DOHH2 (cell line): ENCODE measurements around the gene CD93.

Experiments
- H3F3A ChIP-seq: fragments of 200-600 bp; sonication (generic), shearing (Covaris generic); 2 replicates; pipeline ENCODE4 v1.6.0; 2016; ENCODE audit warnings: antibody characterized with exemption, mild to moderate bottlenecking; ENCODE audit not compliant: control insufficient read depth, insufficient read depth
- H3K27ac ChIP-seq: fragments of 200-600 bp; sonication (generic); 2 replicates; pipeline ENCODE4 v1.5.1; 2014; ENCODE audit warnings: low read depth, mild to moderate bottlenecking, low read length, moderate library complexity
- H3K27me3 ChIP-seq: fragments of 200-600 bp; sonication (generic); 2 replicates; pipeline ENCODE4 v1.6.1; 2014; ENCODE audit warnings: mild to moderate bottlenecking, low read length, mixed read lengths; ENCODE audit not compliant: control insufficient read depth
- H3K36me3 ChIP-seq: fragments of 200-600 bp; sonication (generic); 2 replicates; pipeline ENCODE4 v1.6.1; 2014; ENCODE audit warnings: mild to moderate bottlenecking, low read length, moderate library complexity, mixed read lengths; ENCODE audit not compliant: control insufficient read depth
- H3K4me1 ChIP-seq: fragments of 200-600 bp; sonication (generic); 2 replicates; pipeline ENCODE4 v1.6.1; 2014; ENCODE audit warnings: mild to moderate bottlenecking, low read length, mixed read lengths; ENCODE audit not compliant: control insufficient read depth
- H3K4me2 ChIP-seq: fragments of 200-600 bp; sonication (generic); 2 replicates; pipeline ENCODE4 v1.6.0; 2014; ENCODE audit warnings: mild to moderate bottlenecking, low read length, moderate library complexity
- H3K4me3 ChIP-seq: fragments of 200-600 bp; sonication (generic); 2 replicates; pipeline ENCODE4 v1.5.1; 2014; ENCODE audit warnings: mild to moderate bottlenecking, low read length, mixed read lengths
- H3K79me2 ChIP-seq: fragments of 200-600 bp; sonication (generic); 2 replicates; pipeline ENCODE4 v1.6.1; 2014; ENCODE audit warnings: mild to moderate bottlenecking, low read length, mixed read lengths; ENCODE audit not compliant: control insufficient read depth
- H3K9me2 ChIP-seq: fragments of 200-600 bp; sonication (generic); replicated peaks from 2 replicates; pipeline ENCODE4 v1.6.1; 2014; ENCODE audit warnings: mild to moderate bottlenecking, low read length, mixed read lengths; ENCODE audit not compliant: control insufficient read depth
- H3K9me3 ChIP-seq: fragments of 200-600 bp; sonication (generic); 2 replicates; pipeline ENCODE4 v1.6.1; 2014; ENCODE audit warnings: antibody characterized with exemption, low read length, mixed read lengths; ENCODE audit not compliant: control insufficient read depth, insufficient read depth
- H4K20me1 ChIP-seq: fragments of 200-600 bp; sonication (generic); 2 replicates; pipeline ENCODE4 v1.6.0; 2014; ENCODE audit warnings: low read depth, mild to moderate bottlenecking, antibody characterized with exemption, low read length, moderate library complexity; ENCODE audit not compliant: control insufficient read depth, insufficient read depth
- CTCF ChIP-seq: fragments of 200-600 bp; sonication (generic); IDR thresholded peaks from one replicate; pipeline ENCODE4 v1.5.1; 2014; ENCODE audit warnings: antibody characterized with exemption, mild to moderate bottlenecking, low read depth, low read length; ENCODE audit not compliant: poor library complexity, severe bottlenecking
- EZH2phosphoT487 ChIP-seq: fragments of 200-600 bp; sonication (generic); IDR thresholded peaks from 2 replicates; pipeline ENCODE4 v1.6.1; 2017; ENCODE audit warnings: borderline replicate concordance, mild to moderate bottlenecking, antibody characterized with exemption, low read length, moderate library complexity, mixed read lengths

Gene CD93

GRCh38 chr20:23092861-23093495 is 6.9 kb upstream of the CD93 start:
- H3K4me1 ChIP-seq, result no peaks in the 10 kb centered on the region
- no peak overlapping the region for H3K4me3 ChIP-seq
- no peaks in the 10 kb centered on the region for H3K79me2 ChIP-seq
- H4K20me1 ChIP-seq, result no peaks in the 10 kb centered on the region
- no peaks in the 10 kb centered on the region for H3K27me3 ChIP-seq
- H3K9me2 ChIP-seq, result no peaks in the 10 kb centered on the region
- H3F3A ChIP-seq, result no peaks in the 10 kb centered on the region
- TF ChIP-seq CTCF (no peak), EZH2phosphoT487 (no peak)
- no peak overlapping the region for H3K27ac ChIP-seq
- H3K4me2 ChIP-seq, result no peak overlapping the region
- no peaks in the 10 kb centered on the region for H3K9me3 ChIP-seq
- H3K36me3 ChIP-seq, result no peaks in the 10 kb centered on the region

- H3K4me3 ChIP-seq, result no peak overlapping the region
- H3K9me3 ChIP-seq, result no peaks in the 10 kb centered on the region
- no peaks in the 10 kb centered on the region for H3K79me2 ChIP-seq
- no peaks in the 10 kb centered on the region for H3F3A ChIP-seq
- no peaks in the 10 kb centered on the region for H4K20me1 ChIP-seq
- no peak for TF ChIP-seq CTCF
- no peak for TF ChIP-seq EZH2phosphoT487
- H3K4me1 ChIP-seq, result no peaks in the 10 kb centered on the region
- no peak overlapping the region for H3K4me2 ChIP-seq
- no peak overlapping the region for H3K27ac ChIP-seq
- H3K36me3 ChIP-seq, result no peaks in the 10 kb centered on the region
- no peaks in the 10 kb centered on the region for H3K27me3 ChIP-seq
- no peaks in the 10 kb centered on the region for H3K9me2 ChIP-seq
Measured at GRCh38 chr20:23092384-23092756, 6.2 kb upstream of the CD93 start.

GRCh38 chr20:23091721-23092383 is 5.7 kb upstream of the CD93 start:
- H3K4me1 ChIP-seq, result no peaks in the 10 kb centered on the region
- H3K27me3 ChIP-seq, result no peaks in the 10 kb centered on the region
- no peaks in the 10 kb centered on the region for H3K9me2 ChIP-seq
- TF ChIP-seq EZH2phosphoT487, result no peak
- TF ChIP-seq CTCF, result no peak
- H3K9me3 ChIP-seq, result no peaks in the 10 kb centered on the region
- H3K4me3 ChIP-seq, result no peak overlapping the region
- no peaks in the 10 kb centered on the region for H3K79me2 ChIP-seq
- H3K4me2 ChIP-seq, result no peak overlapping the region
- H3K27ac ChIP-seq, result no peak overlapping the region
- no peaks in the 10 kb centered on the region for H3F3A ChIP-seq
- H4K20me1 ChIP-seq, result no peaks in the 10 kb centered on the region
- no peaks in the 10 kb centered on the region for H3K36me3 ChIP-seq
